ENCODE measurements around the gene ACOX2. TPM values are rescaled to one million over a fixed set of nuclear protein-coding genes. Genes with fewer than 3 reads are reported as not detected.

Gene ACOX2
- total and polyA plus RNA-seq, 2 donors (not counting 1 experiment from before 2014, with no cell fraction given): 19.0 to 20.5 TPM

GRCh38 chr3:58464866-58465265 is 72.1 kb downstream of the ACOX2 start:
- TF ChIP-seq, protein P1, sequence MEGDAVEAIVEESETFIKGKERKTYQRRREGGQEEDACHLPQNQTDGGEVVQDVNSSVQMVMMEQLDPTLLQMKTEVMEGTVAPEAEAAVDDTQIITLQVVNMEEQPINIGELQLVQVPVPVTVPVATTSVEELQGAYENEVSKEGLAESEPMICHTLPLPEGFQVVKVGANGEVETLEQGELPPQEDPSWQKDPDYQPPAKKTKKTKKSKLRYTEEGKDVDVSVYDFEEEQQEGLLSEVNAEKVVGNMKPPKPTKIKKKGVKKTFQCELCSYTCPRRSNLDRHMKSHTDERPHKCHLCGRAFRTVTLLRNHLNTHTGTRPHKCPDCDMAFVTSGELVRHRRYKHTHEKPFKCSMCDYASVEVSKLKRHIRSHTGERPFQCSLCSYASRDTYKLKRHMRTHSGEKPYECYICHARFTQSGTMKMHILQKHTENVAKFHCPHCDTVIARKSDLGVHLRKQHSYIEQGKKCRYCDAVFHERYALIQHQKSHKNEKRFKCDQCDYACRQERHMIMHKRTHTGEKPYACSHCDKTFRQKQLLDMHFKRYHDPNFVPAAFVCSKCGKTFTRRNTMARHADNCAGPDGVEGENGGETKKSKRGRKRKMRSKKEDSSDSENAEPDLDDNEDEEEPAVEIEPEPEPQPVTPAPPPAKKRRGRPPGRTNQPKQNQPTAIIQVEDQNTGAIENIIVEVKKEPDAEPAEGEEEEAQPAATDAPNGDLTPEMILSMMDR (conservative IDR thresholded peaks at IDR 0.05 in 1 of 2, IDR thresholded peaks at IDR 0.05 in 1 of 2; ENCODE audit: low read depth in 1 of 2, low read length in 2 of 2): no peak
- TF ChIP-seq EZH2 (IDR thresholded peaks at IDR 0.05; ENCODE audit: low read length, missing control alignments): no peak
- DNase-seq (ENCODE audit: low read depth in 2 of 2): no peak

GRCh38 chr3:58463942-58464271 is 73.1 kb downstream of the ACOX2 start:
- Histone ChIP-seq H3K9me3 (ENCODE audit: control insufficient read depth, insufficient read depth, low read depth, low read length) (no peaks in the 10 kb centered on the region), H3K27me3 (ENCODE audit: control insufficient read depth, insufficient read depth, low read length) (no peaks in the 10 kb centered on the region), H3K4me1 (ENCODE audit: control insufficient read depth, extremely low read depth, insufficient read depth, low read length) (peaks cover 5% of the 10 kb centered on the region), H3K4me3 (replicated peaks in 1 of 4; ENCODE audit: control extremely low read depth in 1 of 4, insufficient read depth in 1 of 4, low read depth in 3 of 4, low read length in 4 of 4) (peak overlapping the region in 1 of 4 experiments; percentile 10), H3K27ac (ENCODE audit: insufficient read depth, low read length) (no peak overlapping the region), H3K4me2 (ENCODE audit: extremely low read depth, insufficient read depth, low read length) (peak overlapping the region; percentile 68), H4K20me1 (ENCODE audit: control insufficient read depth, extremely low read depth, insufficient read depth, low read length) (no peaks in the 10 kb centered on the region), H2AFZ (ENCODE audit: low read length) (peak overlapping the region; percentile 50), H3K36me3 (ENCODE audit: control insufficient read depth, insufficient read depth, low read length) (no peaks in the 10 kb centered on the region), H3K9ac (ENCODE audit: insufficient read depth, low read length) (no peak overlapping the region), H3K79me2 (ENCODE audit: control insufficient read depth, insufficient read depth, low read length) (no peaks in the 10 kb centered on the region)
- TF ChIP-seq EZH2 (IDR thresholded peaks at IDR 0.05; ENCODE audit: low read length, missing control alignments): no peak
- TF ChIP-seq, protein P1 (conservative IDR thresholded peaks at IDR 0.05 in 1 of 2, IDR thresholded peaks at IDR 0.05 in 1 of 2; ENCODE audit: low read depth in 1 of 2, low read length in 2 of 2): no peak
- no peak for DNase-seq (ENCODE audit: low read depth in 2 of 2)

More at GRCh38 chr3:58464866-58465265, 72.1 kb downstream of the ACOX2 start:
- H3K36me3 ChIP-seq (ENCODE audit: control insufficient read depth, insufficient read depth, low read length): no peaks in the 10 kb centered on the region
- H3K79me2 ChIP-seq (ENCODE audit: control insufficient read depth, insufficient read depth, low read length): no peaks in the 10 kb centered on the region
- H2AFZ ChIP-seq (ENCODE audit: low read length): no peak overlapping the region
- H3K9me3 ChIP-seq (ENCODE audit: control insufficient read depth, insufficient read depth, low read depth, low read length): no peaks in the 10 kb centered on the region
- no peak overlapping the region for H3K9ac ChIP-seq (ENCODE audit: insufficient read depth, low read length)
- peaks cover 5% of the 10 kb centered on the region for H3K4me1 ChIP-seq (ENCODE audit: control insufficient read depth, extremely low read depth, insufficient read depth, low read length)
- no peaks in the 10 kb centered on the region for H4K20me1 ChIP-seq (ENCODE audit: control insufficient read depth, extremely low read depth, insufficient read depth, low read length)
- no peaks in the 10 kb centered on the region for H3K27me3 ChIP-seq (ENCODE audit: control insufficient read depth, insufficient read depth, low read length)
- no peak overlapping the region for H3K4me2 ChIP-seq (ENCODE audit: extremely low read depth, insufficient read depth, low read length)
- no peak overlapping the region for H3K4me3 ChIP-seq (replicated peaks in 1 of 4; ENCODE audit: control extremely low read depth in 1 of 4, insufficient read depth in 1 of 4, low read depth in 3 of 4, low read length in 4 of 4)
- no peak overlapping the region for H3K27ac ChIP-seq (ENCODE audit: insufficient read depth, low read length)

- no peaks in the 10 kb centered on the region for H4K20me1 ChIP-seq (ENCODE audit: control insufficient read depth, extremely low read depth, insufficient read depth, low read length)
- no peak overlapping the region for H3K9ac ChIP-seq (ENCODE audit: insufficient read depth, low read length)
- H3K27ac ChIP-seq (ENCODE audit: insufficient read depth, low read length): no peak overlapping the region
- peak; percentile 80 to 90 for DNase-seq (ENCODE audit: low read depth in 2 of 2)
- H3K9me3 ChIP-seq (ENCODE audit: control insufficient read depth, insufficient read depth, low read depth, low read length): no peaks in the 10 kb centered on the region
- H3K4me3 ChIP-seq (replicated peaks in 1 of 4; ENCODE audit: control extremely low read depth in 1 of 4, insufficient read depth in 1 of 4, low read depth in 3 of 4, low read length in 4 of 4): peak overlapping the region in 2 of 4 experiments; percentile 10 to 24
- peak overlapping the region; percentile 68 for H3K4me2 ChIP-seq (ENCODE audit: extremely low read depth, insufficient read depth, low read length)
- peak overlapping the region; percentile 52 for H2AFZ ChIP-seq (ENCODE audit: low read length)
- no peaks in the 10 kb centered on the region for H3K36me3 ChIP-seq (ENCODE audit: control insufficient read depth, insufficient read depth, low read length)
- TF ChIP-seq, protein P1 (conservative IDR thresholded peaks at IDR 0.05 in 1 of 2, IDR thresholded peaks at IDR 0.05 in 1 of 2; ENCODE audit: low read depth in 1 of 2, low read length in 2 of 2): peak; percentile 79 to 91
- TF ChIP-seq EZH2 (IDR thresholded peaks at IDR 0.05; ENCODE audit: low read length, missing control alignments): no peak
- H3K27me3 ChIP-seq (ENCODE audit: control insufficient read depth, insufficient read depth, low read length): no peaks in the 10 kb centered on the region
- peaks cover 5% of the 10 kb centered on the region for H3K4me1 ChIP-seq (ENCODE audit: control insufficient read depth, extremely low read depth, insufficient read depth, low read length)
- no peaks in the 10 kb centered on the region for H3K79me2 ChIP-seq (ENCODE audit: control insufficient read depth, insufficient read depth, low read length)
Observed at GRCh38 chr3:58463181-58463941, 73.6 kb downstream of the ACOX2 start.
